DMS53 treated with DMSO at 0.1 percent for 48 hours (cell line): ENCODE results near the gene CHST10.

Source experiments
- DNase-seq: peaks from one replicate; lab custom pipeline; 2025; ENCODE audit not compliant: unreplicated experiment; lab: John Stamatoyannopoulos, UW

CHST10 gene

GRCh38 chr2:100416397-100416934 is 1.0 kb downstream of the CHST10 start:
- no peak for DNase-seq

GRCh38 chr2:100413571-100413970 is 3.9 kb downstream of the CHST10 start:
- DNase-seq: no peak

- DNase-seq: no peak
These were observed 4.6 kb downstream of the CHST10 start for GRCh38 chr2:100412881-100413321.

GRCh38 chr2:100412466-100412865 is 5.0 kb downstream of the CHST10 start:
- no peak for DNase-seq

- no peak for DNase-seq
These were observed 5.6 kb downstream of the CHST10 start for GRCh38 chr2:100411841-100412292.

- no peak for DNase-seq
These were observed 7.4 kb downstream of the CHST10 start for GRCh38 chr2:100409975-100410647.

- DNase-seq: no peak
These were observed 8.0 kb downstream of the CHST10 start for GRCh38 chr2:100409461-100409860.

GRCh38 chr2:100408941-100409340 is 8.5 kb downstream of the CHST10 start:
- DNase-seq: no peak

- DNase-seq: no peak
These were observed 9.4 kb downstream of the CHST10 start for GRCh38 chr2:100408104-100408503.

- DNase-seq: no peak
These were observed 9.9 kb downstream of the CHST10 start for GRCh38 chr2:100407563-100407962.

GRCh38 chr2:100407073-100407472 is 10.4 kb downstream of the CHST10 start:
- no peak for DNase-seq

GRCh38 chr2:100406120-100406508 is 11.4 kb downstream of the CHST10 start:
- DNase-seq: no peak

GRCh38 chr2:100405403-100406119 is 11.9 kb downstream of the CHST10 start:
- DNase-seq: no peak

- no peak for DNase-seq
These were observed 13.1 kb downstream of the CHST10 start for GRCh38 chr2:100404411-100404810.

GRCh38 chr2:100403722-100404121 is 13.7 kb downstream of the CHST10 start:
- DNase-seq: no peak

GRCh38 chr2:100401268-100401667 is 16.2 kb downstream of the CHST10 start:
- DNase-seq: no peak

- DNase-seq: no peak
These were observed 17.8 kb downstream of the CHST10 start for GRCh38 chr2:100399714-100400113.

- DNase-seq: no peak
These were observed 19.5 kb downstream of the CHST10 start for GRCh38 chr2:100397976-100398375.

GRCh38 chr2:100397118-100397860 is 20.2 kb downstream of the CHST10 start:
- DNase-seq: no peak

- no peak for DNase-seq
These were observed 21.0 kb downstream of the CHST10 start for GRCh38 chr2:100396483-100396882.

GRCh38 chr2:100395532-100396350 is 21.7 kb downstream of the CHST10 start:
- no peak for DNase-seq
